Medulla oblongata (tissue), 1 donor: ENCODE measurements around the gene KIF3C.
"Not testable (repeated sequence)": the region's sequence is repeated elsewhere in the genome, so short reads cannot be mapped to it uniquely, and the experiment has no call there.

Experiments used
- DNase-seq: peaks from one replicate; pipeline ENCODE4 v3.0.0-alpha.2; 2015; ENCODE audit errors: extremely low spot score

The KIF3C gene

DNA sequence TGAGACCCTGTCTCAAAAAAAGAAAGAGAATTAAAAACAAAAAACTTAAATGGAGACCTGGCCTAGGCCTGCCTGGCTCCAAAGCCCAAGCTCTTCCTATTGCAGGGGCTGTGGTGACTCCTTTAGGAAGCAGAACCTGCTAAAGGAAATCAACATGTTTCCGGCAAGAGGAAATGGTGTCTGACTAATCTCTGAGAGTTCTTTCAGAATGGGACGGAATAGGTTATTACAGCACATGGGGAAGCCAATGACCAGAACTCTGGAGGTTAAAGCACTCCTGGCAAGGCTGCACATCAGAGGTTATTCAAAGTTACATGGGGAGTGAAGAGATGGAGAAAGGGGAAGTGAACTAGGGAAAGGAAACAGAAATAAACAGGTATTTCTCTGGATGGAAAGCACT is 21.4 kb downstream of the KIF3C start:
- no peak for DNase-seq

DNA sequence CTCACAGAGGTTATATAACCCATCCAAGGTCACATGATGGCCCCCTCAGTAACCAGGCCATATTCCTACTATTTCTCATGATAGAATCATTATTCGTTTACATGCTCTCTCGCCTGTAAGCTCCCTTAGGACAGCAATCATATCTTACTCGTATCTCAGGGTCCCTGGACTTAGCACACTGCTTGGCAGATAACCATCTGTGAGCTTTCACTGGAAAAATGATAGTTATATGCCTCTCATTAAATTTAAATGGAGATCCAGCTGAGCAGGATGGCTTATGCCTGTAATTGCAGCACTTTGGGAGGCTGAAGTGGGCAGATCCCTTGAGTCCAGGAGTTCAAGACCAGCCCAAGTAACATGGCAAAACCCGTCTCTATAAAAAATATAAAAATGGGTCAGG is 21.9 kb downstream of the KIF3C start:
- DNase-seq: no peak

DNA sequence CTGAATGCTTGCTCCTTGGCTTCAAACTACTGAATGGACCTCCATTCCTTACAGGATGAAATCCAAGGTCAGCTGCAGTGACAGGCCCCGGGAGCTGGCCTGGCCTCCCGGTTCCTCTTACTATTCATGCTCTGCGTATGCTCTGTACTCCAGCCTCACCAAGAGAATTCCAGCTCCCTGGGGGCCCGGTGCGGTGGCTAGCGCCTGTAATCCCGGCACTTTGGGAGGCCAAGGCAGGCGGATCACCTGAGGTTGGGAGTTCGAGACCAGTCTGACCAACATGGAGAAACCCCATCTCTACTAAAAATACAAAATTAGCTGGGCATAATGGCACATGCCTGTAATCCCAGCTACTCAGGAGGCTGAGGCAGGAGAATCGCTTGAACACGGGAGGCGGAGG is 23.7 kb downstream of the KIF3C start:
- DNase-seq: not testable (repeated sequence)

DNA sequence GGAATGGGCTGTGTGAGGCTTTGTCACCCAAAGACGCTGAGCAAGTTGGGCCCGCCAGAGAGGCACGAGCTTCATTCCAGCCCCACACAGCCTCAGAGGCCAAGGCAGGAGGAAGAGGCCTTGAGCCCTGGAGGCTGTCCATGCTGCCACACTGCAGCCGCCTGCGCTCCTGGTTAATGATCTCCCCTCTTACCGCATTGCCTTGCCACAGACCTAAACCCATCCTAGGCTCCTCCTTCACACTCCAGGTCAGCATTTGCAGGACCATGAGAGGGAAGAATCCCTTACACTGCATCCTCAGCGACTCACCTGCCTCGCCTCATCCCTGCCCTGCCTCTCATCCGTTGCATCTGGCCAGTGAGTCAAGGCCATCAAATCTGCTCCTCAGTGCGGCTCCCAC is 24.6 kb downstream of the KIF3C start:
- no peak for DNase-seq

DNA sequence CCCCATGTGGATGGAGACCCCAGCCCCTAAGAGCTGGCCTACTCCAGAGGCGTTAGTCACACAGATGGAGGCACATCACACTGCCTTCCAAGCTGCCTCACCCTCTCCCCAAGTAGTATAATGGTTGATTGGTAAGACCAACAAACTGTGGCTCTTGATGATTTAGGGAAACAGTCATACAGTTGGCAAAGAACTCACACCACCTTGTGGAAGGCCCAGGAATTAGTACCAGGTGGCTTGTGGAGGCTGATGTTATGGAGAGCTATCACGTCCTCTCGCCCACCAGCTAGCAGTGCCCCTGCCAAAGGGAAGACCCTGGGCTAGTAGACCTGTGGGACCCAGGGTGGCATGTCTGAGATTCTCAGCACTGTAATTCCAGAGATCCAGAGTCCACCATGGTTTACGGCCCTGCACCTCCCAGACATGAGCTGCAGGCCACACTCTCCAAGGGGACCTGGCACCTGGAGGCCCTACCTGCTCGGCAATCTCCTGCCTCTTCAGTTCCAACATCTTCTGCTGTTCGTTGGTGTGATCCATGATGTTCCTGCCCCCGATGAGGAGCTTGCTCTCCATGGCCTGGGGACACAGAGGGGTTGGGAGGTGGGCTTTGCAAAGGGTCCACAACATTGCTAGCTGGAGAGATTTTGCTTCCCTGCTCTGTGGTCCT is 26.3 kb downstream of the KIF3C start:
- DNase-seq: no peak

DNA sequence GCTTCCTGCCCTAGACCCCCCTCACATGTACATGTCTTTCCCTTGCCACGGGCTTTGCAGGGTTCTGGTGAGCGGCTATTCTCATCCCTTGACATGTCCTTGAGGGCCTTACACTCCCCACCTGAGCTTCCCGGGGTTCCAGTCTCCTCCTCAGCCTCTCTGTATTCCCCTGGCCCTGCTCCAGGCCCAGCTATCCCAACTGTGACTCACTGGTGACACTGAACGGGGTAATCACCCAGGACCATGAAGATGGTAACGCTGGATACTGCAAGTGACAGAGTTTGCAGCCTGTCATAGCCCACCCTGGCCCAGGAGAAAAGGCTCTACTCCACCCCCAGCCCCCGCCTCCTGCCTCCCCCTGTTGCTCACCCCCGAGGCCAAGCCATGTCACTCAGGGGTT is 27.3 kb downstream of the KIF3C start:
- no peak for DNase-seq

DNA sequence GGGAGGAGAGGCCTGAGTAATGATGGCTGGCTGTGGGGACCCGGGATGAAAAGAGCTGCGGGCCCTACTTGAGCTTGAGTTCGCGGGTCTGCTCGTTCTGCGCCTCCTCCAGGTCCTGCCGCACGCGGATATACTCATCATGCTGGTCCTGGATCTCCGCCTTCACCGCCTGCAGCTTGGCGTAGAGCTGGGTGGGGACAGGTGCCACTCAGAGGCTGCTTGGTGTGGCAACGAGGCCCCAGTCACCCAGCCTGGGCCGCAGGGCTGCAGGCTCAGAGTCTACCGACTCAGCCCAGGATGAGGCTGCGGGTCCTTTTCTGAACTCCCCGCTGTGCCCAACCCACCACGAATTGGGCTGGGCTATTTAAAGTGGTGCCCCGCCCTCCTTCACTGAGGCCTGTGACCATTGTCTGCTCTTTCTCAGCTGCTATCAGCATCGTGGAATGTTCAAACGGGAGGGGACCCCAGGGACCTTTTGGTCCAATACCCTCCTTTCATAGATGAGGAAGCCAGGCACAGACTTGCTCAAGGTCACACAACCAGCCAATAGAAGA is 28.0 kb downstream of the KIF3C start:
- DNase-seq: no peak

DNA sequence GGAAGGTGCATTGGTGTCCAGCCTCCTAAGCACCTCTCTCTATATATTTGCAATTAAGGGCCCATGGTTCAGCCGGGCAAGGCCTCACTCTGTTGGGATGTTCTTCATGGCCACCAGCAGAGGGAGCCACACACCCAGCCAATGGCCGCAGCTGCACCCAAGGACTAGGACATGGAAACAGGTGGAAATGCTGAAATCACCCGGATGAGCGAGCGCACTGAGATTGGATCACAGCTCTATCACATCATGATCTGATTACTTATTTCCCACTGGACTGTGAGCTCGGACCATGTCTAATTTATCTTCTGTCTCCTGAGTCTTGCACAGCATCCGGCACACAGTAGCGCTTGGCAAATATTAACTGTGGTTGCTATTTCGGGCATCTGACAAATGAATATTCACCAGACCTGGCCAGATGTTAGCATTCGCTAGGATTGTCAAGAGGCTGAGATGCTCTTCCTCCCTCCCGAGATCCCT is 31.2 kb downstream of the KIF3C start:
- peak; percentile 93 for DNase-seq

DNA sequence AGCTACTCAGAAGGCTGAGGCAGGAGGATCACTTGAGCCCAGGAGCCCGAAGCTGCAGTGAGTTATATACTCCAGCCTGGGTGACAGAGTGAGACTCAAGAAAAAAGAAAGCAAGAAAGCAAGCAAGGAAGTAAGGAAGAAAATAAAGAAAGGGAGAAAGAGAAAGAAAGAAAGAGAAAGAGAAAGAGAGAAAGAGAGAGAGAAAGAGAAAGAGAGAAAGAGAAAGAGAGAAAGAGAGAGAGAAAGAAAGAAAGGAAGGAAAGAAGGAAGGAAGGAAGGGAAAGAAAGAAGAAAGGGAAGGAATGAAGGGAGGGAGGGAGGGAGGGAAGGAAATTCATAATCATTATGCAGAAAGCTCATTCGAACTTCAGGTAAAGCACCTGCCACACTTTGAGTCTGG is 33.9 kb downstream of the KIF3C start:
- no peak for DNase-seq

DNA sequence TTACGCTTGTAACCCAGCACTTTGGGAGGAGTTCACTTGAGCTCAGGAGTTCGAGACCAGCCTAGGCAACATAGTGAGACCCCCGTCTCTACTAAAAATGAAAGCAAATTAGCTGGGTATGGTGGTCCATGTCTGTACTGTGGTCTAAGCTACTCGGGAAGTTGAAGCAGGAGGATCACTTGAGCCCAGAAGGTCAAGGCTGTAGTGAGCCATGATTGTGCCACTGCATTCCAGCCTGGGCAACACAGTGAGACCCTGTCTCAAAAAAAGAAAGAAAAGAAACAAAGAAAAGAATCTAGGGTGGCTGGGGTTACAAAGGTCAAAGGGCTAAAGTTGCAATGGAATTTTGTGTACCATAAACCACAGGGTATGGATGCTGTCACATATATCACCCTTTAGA is 41.3 kb downstream of the KIF3C start:
- no peak for DNase-seq

DNA sequence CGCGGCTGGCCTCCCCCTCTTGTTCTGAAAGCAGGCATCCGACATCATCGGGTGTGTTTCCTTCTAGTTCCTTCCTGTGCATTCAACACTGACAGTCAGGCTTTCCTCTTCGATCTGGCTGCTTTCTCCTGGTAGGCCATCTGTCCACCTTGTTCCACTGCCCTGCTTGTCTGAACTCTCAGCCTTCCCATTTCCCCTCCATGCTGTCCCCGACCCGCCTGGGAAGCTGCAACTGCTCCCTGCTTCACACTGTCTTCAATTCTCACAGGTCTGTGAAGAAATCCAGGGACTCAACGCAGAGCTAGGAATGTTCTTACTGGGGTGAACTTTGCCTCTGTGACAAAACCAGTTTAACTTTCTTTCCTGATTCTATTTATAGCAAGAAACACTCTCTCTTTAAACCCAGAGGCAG is 43.0 kb downstream of the KIF3C start:
- DNase-seq: no peak

DNA sequence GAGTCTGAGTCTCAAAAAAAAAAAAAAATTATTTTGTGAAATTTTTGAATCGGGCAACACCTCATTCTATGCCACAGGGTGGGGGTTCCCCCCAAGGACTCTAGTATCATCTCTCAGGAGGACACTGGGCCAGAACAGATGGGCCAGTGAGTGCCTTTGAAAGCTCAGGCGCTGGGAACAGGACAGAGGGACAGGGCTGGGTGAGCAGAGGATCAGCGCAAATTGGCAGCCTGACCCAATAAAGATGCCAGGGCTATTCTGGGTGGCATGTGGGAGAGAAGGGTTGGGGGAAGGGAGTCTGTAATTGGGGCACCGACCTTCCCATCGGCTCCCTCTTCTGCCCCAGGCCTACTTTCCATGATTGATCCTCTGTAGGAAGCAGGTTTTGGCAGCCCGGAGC is 44.0 kb downstream of the KIF3C start:
- peak; percentile 73 for DNase-seq

DNA sequence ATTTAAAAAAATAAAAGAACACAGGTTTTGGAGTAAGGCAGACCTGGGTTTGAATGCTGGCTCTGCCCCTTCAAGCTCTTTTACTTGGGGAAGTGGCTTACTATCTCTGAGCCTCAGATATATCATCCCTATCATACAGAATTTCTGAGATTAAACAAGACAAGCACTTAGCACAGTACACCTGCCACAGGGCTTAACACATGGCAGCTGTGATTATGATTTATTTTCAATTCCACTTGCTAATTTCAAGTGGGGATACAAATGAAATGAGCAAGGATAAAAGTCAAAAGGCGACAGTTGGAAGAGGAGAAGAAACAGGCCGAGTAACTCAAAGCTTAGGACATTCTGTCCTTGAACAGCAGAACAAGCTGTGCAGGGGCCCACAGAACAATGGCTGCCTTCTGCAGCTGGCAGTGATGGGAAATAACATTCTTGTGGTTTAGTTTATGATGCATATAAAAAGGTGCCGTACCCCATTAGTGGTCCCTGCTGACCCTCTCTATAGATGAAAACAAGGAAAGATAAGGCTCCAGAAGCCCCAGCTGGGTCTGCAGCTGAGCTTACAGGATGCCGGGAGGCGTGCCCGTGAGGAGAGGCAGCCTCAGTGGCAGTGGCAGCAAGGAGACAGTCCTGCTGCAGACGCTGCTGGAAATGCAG is 45.3 kb downstream of the KIF3C start:
- peak; percentile 41 for DNase-seq

DNA sequence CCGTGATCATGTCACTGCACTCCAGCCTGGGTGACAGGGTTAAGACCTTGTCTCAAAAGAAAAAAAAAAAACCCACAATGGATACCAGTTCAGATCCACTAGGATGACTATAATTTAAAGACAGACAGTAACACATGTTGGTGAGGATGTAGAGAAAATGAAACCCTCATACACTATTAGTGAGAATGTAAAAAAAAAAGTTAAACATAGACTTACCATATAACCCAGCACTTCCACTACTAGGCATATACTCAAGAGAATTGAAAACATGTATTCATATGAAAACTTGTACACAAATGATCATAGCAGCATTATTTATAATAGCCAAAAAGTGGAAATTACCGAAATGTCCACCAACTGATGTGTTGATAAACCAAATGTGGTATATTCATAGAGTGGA is 48.7 kb downstream of the KIF3C start:
- no peak for DNase-seq

DNA sequence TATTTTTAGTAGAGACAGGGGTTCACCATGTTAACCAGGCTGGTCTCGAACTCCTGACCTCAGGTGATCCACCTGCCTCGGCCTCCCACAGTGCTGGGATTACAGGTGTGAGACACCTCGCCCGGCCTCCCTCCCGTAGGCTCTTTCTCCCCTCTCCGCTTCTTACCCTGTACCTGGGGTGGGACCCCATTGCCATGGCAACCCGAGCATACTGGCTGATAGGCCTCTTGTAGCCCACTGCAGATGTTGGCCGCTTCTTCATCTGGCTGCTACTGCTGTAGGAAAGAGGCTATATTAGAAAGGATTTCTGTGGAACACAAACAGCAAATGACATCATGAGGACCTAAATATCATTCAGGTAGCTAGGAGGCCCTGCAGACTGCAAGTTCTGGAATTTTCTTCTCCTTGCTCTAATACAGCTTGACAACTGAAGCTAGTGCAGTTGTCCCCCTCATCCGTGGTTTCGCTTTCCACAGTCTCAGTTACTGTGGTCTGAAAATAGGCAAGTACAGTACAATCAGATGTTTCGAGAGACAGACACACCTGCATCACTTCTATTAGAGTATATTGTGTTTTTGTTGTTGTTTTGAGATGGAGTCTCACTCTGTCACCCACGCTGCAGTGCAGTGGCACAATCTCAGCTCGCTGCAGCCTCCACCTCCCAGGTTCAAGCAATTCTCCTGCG is 52.4 kb downstream of the KIF3C start:
- DNase-seq: no peak

DNA sequence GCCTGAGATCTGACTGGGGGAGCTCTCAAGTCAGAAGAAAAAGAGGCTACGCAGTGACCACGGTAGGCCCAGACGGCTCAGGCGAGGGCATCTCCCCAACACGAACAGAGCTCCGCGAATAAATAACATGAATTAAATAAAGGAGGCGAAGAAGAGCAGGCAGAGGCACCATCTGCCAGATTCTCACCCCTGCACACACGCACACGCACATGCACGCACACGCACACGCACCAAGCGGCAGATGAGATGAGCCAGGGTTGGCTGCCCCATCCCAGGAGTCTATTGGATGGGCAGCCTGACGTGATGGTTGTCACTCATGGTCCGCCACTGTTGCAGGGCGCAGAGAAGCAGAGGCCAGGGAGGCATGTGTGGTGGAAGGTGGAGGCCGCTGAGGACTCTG is 53.6 kb downstream of the KIF3C start:
- no peak for DNase-seq

DNA sequence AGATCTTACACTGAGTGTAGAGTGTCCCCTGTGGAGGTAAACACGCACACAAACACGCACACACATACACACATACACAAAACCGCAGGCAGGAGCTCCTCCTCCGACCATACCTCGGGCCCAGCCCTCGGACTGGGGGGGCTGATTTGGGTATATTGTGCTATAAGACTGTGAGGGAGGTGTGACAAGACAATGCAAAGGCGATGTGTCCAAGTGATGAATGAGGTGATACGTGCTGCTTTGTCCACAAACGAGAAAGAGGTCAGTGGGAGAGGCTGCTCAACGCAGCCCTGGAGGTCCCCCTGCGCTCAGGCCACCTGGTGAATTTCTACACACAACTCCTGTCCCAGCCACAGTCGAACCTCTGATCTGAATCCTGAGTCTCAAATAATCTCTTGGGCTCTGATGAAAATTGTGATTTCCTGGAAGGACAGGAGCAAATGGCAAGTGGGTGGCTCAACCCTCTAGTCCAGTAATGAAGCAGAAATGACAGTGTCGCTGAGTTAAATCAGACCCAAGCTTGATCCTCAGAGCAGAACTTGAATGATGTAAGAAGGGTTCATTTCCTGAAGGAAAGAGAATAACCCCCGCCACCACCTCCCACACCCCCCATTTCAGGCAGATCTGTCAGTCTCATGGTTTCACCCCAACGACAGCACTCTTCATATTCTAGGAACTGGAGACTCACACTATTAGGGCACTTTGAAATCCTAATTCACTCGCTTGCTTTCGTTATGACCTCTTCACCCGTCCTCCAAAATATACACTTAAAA is 55.1 kb downstream of the KIF3C start:
- DNase-seq: no peak

DNA sequence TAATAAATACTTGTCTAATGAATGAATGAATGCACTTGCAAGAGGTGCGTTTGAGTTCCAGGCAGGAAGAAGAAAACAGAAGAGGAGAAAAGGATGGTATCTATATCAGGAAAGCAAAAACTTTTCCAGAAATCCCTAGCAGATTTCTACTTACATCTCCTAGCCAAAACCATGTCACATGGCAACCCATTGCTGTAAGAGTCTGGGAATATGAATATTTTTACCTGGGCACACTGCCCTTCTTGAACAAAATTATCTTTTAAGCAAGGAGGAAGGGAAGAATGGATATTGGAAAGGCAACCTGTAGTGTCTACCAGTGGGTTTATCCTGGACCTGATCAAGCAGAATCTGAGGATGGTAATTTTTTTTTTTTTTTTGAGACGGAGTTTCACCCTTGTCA is 59.8 kb downstream of the KIF3C start:
- DNase-seq: no peak

DNA sequence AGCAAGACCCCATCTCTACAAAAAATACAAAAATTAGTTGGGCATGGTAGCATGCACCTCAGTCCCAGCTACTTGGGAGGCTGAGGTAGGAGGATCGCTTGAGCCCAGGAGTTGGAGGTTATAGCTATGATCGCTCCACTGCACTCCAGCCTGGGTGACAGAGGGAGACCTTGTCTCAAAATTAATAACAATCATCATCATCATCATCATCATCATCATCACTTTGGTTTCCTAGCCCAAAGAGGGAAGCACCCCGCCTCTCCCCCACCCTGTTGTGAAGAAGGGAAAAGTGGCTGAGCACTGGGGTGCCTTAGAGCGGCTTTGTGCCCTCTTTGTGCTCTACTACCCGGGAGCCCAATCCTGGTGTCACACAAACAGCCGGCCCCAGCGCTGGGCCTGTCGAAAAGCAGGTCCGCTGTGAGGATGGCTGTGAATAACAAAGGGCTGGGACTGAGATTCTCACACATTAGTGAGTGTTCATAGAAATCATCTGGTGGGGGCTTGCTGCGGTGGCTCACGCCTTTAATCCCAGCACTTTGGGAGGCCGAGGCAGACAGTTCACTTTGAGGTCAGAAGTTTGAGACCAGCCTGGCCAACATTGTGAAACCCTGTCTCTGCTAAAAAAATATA is 61.4 kb downstream of the KIF3C start:
- no peak for DNase-seq

DNA sequence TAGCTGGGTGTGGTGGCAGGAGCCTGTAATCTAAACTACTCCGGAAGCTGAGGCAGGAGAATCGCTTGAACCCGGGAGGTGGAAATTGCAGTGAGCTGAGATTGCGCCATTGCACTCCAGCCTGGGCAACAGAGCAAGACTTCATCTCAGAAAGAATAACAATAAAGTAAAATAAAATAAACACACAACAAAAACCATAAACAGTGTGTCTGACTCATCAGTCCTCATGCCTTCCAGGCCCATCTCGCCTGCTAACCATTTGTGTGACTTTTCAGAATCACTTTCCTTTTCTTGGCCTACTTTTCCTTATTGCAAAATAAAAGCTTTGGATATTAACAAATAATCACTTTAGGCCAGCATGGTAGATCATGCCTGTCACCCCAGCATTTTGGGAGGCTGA is 62.0 kb downstream of the KIF3C start:
- no peak for DNase-seq

DNA sequence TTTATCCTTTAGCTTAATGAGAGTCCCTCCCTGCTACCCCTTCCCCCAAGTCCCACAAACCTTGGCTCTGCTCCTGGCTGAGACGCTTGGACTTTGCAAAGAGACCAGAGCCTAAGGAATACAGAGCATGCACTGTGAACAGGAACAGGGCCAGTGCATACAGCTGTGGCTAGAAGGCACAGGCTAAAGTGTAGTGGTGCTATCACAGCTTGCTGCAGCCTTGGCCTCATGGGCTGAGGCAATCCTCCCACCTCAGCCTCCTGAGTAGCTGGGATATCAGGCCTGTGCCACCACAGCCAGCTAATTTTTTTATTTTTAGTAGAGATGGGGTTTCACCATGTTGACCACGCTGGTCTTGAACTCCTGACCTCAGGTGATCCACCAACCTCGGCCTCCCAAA is 64.5 kb downstream of the KIF3C start:
- DNase-seq: no peak

DNA sequence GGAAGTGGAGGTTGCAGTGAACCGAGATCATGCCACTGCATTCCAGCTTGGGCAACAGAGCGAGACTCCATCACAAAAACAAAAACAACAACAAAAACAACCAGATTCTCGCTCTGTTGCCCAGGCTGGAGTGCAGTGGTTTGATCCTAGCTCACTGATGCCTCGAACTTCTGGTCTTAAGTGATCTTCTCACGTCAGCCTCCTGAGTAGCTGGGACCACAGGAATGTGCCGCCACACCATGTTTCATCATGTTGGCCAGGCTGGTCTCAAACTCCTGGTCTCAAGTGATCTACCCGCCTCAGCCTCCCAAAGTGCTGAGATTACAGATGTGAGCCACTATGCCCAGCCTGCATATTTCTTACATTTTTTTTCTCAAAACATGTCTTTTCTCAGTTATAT is 64.9 kb downstream of the KIF3C start:
- not testable (repeated sequence) for DNase-seq
